Activated T-cell treated with anti-CD3 and anti-CD28 coated beads, Interleukin-2, amount 50 U/mL, for 24 hours (primary cell): Measurements from ENCODE around the gene DENND1A.

Experiments
- DNase-seq: peaks from one replicate; pipeline ENCODE4 v3.0.0-alpha.2; 2020
- H3K27ac Mint-ChIP-seq: 2 replicates; pipeline ENCODE4 v1.8.0; 2020; ENCODE audit warnings: mild to moderate bottlenecking, mixed read lengths
- H3K27me3 Mint-ChIP-seq: 2 replicates; pipeline ENCODE4 v1.8.0; 2020; ENCODE audit warnings: mixed read lengths
- H3K36me3 Mint-ChIP-seq: 2 replicates; pipeline ENCODE4 v1.8.0; 2020; ENCODE audit warnings: low read depth, mixed read lengths
- H3K4me1 Mint-ChIP-seq: 2 replicates; pipeline ENCODE4 v1.8.0; 2020; ENCODE audit warnings: low read depth, mixed read lengths
- H3K4me3 Mint-ChIP-seq: 2 replicates; pipeline ENCODE4 v1.8.0; 2020; ENCODE audit warnings: mild to moderate bottlenecking, moderate library complexity, mixed read lengths
- H3K9me3 Mint-ChIP-seq: 2 replicates; pipeline ENCODE4 v1.8.0; 2020; ENCODE audit warnings: mixed read lengths

Gene DENND1A

GRCh38 chr9:123383512-123384170, 546.3 kb downstream of the DENND1A start:
- no peaks in the 10 kb centered on the region for H3K9me3 Mint-ChIP-seq
- H3K27me3 Mint-ChIP-seq, result no peaks in the 10 kb centered on the region
- DNase-seq, result no peak
- no peaks in the 10 kb centered on the region for H3K4me1 Mint-ChIP-seq
- H3K36me3 Mint-ChIP-seq, result peaks cover 3% of the 10 kb centered on the region
- H3K4me3 Mint-ChIP-seq, result no peak overlapping the region
- H3K27ac Mint-ChIP-seq, result no peak overlapping the region

GRCh38 chr9:123382653-123383511, 547.0 kb downstream of the DENND1A start:
- Mint-ChIP-seq H3K9me3 (no peaks in the 10 kb centered on the region), H3K4me3 (no peak overlapping the region), H3K27me3 (no peaks in the 10 kb centered on the region), H3K4me1 (no peaks in the 10 kb centered on the region), H3K27ac (no peak overlapping the region), H3K36me3 (peaks cover 3% of the 10 kb centered on the region)
- DNase-seq, result no peak

- Mint-ChIP-seq H3K27me3 (peaks cover 3% of the 10 kb centered on the region), H3K9me3 (no peaks in the 10 kb centered on the region), H3K36me3 (peaks cover 3% of the 10 kb centered on the region), H3K27ac (no peak overlapping the region), H3K4me3 (no peak overlapping the region), H3K4me1 (no peaks in the 10 kb centered on the region)
- no peak for DNase-seq
Observed at GRCh38 chr9:123380852-123381705, 548.8 kb downstream of the DENND1A start.

- Mint-ChIP-seq H3K27ac (no peak overlapping the region), H3K4me3 (no peak overlapping the region), H3K27me3 (peaks cover 18% of the 10 kb centered on the region), H3K9me3 (no peaks in the 10 kb centered on the region), H3K4me1 (peaks cover 4% of the 10 kb centered on the region), H3K36me3 (peaks cover 3% of the 10 kb centered on the region)
- DNase-seq, result no peak
Observed at GRCh38 chr9:123378956-123379660, 550.8 kb downstream of the DENND1A start.

- peaks cover 1% of the 10 kb centered on the region for H3K36me3 Mint-ChIP-seq
- no peaks in the 10 kb centered on the region for H3K9me3 Mint-ChIP-seq
- H3K27me3 Mint-ChIP-seq, result peaks cover 23% of the 10 kb centered on the region
- no peak overlapping the region for H3K27ac Mint-ChIP-seq
- DNase-seq, result no peak
- peaks cover 5% of the 10 kb centered on the region for H3K4me1 Mint-ChIP-seq
- H3K4me3 Mint-ChIP-seq, result no peak overlapping the region
Observed at GRCh38 chr9:123378025-123378424, 551.9 kb downstream of the DENND1A start.

GRCh38 chr9:123377211-123377971, 552.5 kb downstream of the DENND1A start:
- Mint-ChIP-seq H3K27me3 (peaks cover 29% of the 10 kb centered on the region), H3K9me3 (no peaks in the 10 kb centered on the region), H3K4me3 (no peak overlapping the region), H3K4me1 (peaks cover 7% of the 10 kb centered on the region), H3K27ac (no peak overlapping the region), H3K36me3 (peaks cover 1% of the 10 kb centered on the region)
- no peak for DNase-seq

GRCh38 chr9:123376218-123377071, 553.5 kb downstream of the DENND1A start:
- H3K36me3 Mint-ChIP-seq, result peaks cover 1% of the 10 kb centered on the region
- H3K4me3 Mint-ChIP-seq, result no peak overlapping the region
- H3K27ac Mint-ChIP-seq, result no peak overlapping the region
- DNase-seq, result no peak
- no peaks in the 10 kb centered on the region for H3K9me3 Mint-ChIP-seq
- peaks cover 38% of the 10 kb centered on the region for H3K27me3 Mint-ChIP-seq
- peaks cover 7% of the 10 kb centered on the region for H3K4me1 Mint-ChIP-seq

- H3K4me1 Mint-ChIP-seq, result peaks cover 7% of the 10 kb centered on the region
- H3K36me3 Mint-ChIP-seq, result peaks cover 1% of the 10 kb centered on the region
- no peak overlapping the region for H3K27ac Mint-ChIP-seq
- peaks cover 47% of the 10 kb centered on the region for H3K27me3 Mint-ChIP-seq
- H3K4me3 Mint-ChIP-seq, result no peak overlapping the region
- no peak for DNase-seq
- no peaks in the 10 kb centered on the region for H3K9me3 Mint-ChIP-seq
Observed at GRCh38 chr9:123375469-123376132, 554.3 kb downstream of the DENND1A start.

GRCh38 chr9:123373946-123374345, 556.0 kb downstream of the DENND1A start:
- no peaks in the 10 kb centered on the region for H3K36me3 Mint-ChIP-seq
- H3K27me3 Mint-ChIP-seq, result peaks cover 55% of the 10 kb centered on the region

GRCh38 chr9:123373447-123373923, 556.4 kb downstream of the DENND1A start:
- Mint-ChIP-seq H3K4me1 (peaks cover 7% of the 10 kb centered on the region), H3K4me3 (no peak overlapping the region), H3K27ac (no peak overlapping the region), H3K36me3 (no peaks in the 10 kb centered on the region), H3K9me3 (no peaks in the 10 kb centered on the region), H3K27me3 (peaks cover 55% of the 10 kb centered on the region)
- DNase-seq, result no peak

More at GRCh38 chr9:123373946-123374345, 556.0 kb downstream of the DENND1A start:
- H3K4me1 Mint-ChIP-seq, result peaks cover 7% of the 10 kb centered on the region
- no peak for DNase-seq
- no peaks in the 10 kb centered on the region for H3K9me3 Mint-ChIP-seq
- H3K27ac Mint-ChIP-seq, result no peak overlapping the region
- H3K4me3 Mint-ChIP-seq, result no peak overlapping the region

GRCh38 chr9:123372766-123373446, 557.0 kb downstream of the DENND1A start:
- no peak for DNase-seq
- H3K9me3 Mint-ChIP-seq, result no peaks in the 10 kb centered on the region
- H3K4me1 Mint-ChIP-seq, result peaks cover 7% of the 10 kb centered on the region
- H3K36me3 Mint-ChIP-seq, result no peaks in the 10 kb centered on the region
- H3K27ac Mint-ChIP-seq, result no peak overlapping the region
- H3K4me3 Mint-ChIP-seq, result no peak overlapping the region
- peaks cover 55% of the 10 kb centered on the region for H3K27me3 Mint-ChIP-seq
